Stimulated activated memory B cell treated with anti-CD40 and anti-IgM and Interleukin-4, amounts not matched to agents 10 μg/mL and 1 μg/mL and 100 μg/mL, for 72 hours (primary cell): ENCODE results near the gene PRSS12.
A peak's percentile ranks its signal among the peaks of the same experiment; 100 is the strongest.
"Not testable (repeated sequence)": the region's sequence is repeated elsewhere in the genome, so short reads cannot be mapped to it uniquely, and the experiment has no call there.

Experiments used
- ATAC-seq: fragments of 150-1000 bp; cut with Tn5 transposase; 2 replicates; pipeline ENCODE4 v1.10.0; 2021
- H3K27ac Mint-ChIP-seq: one replicate; pipeline ENCODE4 v1.8.0; 2022; ENCODE audit warnings: mild to moderate bottlenecking, mixed read lengths
- H3K27me3 Mint-ChIP-seq: one replicate; pipeline ENCODE4 v1.8.0; 2022; ENCODE audit warnings: mixed read lengths
- H3K36me3 Mint-ChIP-seq: one replicate; pipeline ENCODE4 v1.8.0; 2022; ENCODE audit warnings: mixed read lengths
- H3K4me1 Mint-ChIP-seq: one replicate; pipeline ENCODE4 v1.8.0; 2022; ENCODE audit warnings: mixed read lengths
- H3K4me3 Mint-ChIP-seq: one replicate; pipeline ENCODE4 v1.8.0; 2022; ENCODE audit warnings: mild to moderate bottlenecking, moderate library complexity, mixed read lengths
- H3K9me3 Mint-ChIP-seq: one replicate; pipeline ENCODE4 v1.8.0; 2022; ENCODE audit warnings: mixed read lengths

PRSS12 gene

GRCh38 chr4:118313098-118313497 lies 39.7 kb downstream of the PRSS12 start:
- H3K27me3 Mint-ChIP-seq = peaks cover 17% of the 10 kb centered on the region

GRCh38 chr4:118308306-118309030 lies 44.3 kb downstream of the PRSS12 start:
- Mint-ChIP-seq H3K9me3 (no peaks in the 10 kb centered on the region), H3K36me3 (no peaks in the 10 kb centered on the region), H3K27ac (no peak overlapping the region), H3K4me1 (no peaks in the 10 kb centered on the region), H3K4me3 (no peak overlapping the region), H3K27me3 (peaks cover 23% of the 10 kb centered on the region)
- no peak for ATAC-seq

More at GRCh38 chr4:118313098-118313497, 39.7 kb downstream of the PRSS12 start:
- no peaks in the 10 kb centered on the region for H3K36me3 Mint-ChIP-seq
- no peaks in the 10 kb centered on the region for H3K4me1 Mint-ChIP-seq
- ATAC-seq = no peak
- no peaks in the 10 kb centered on the region for H3K9me3 Mint-ChIP-seq
- no peak overlapping the region for H3K27ac Mint-ChIP-seq
- no peak overlapping the region for H3K4me3 Mint-ChIP-seq

GRCh38 chr4:118307643-118308042 lies 45.2 kb downstream of the PRSS12 start:
- peaks cover 23% of the 10 kb centered on the region for H3K27me3 Mint-ChIP-seq
- H3K36me3 Mint-ChIP-seq = no peaks in the 10 kb centered on the region
- no peaks in the 10 kb centered on the region for H3K4me1 Mint-ChIP-seq
- no peak overlapping the region for H3K4me3 Mint-ChIP-seq
- H3K9me3 Mint-ChIP-seq = no peaks in the 10 kb centered on the region
- no peak for ATAC-seq
- no peak overlapping the region for H3K27ac Mint-ChIP-seq

GRCh38 chr4:118299619-118300018 lies 53.2 kb downstream of the PRSS12 start:
- H3K27ac Mint-ChIP-seq, H3K9me3 Mint-ChIP-seq, ATAC-seq, H3K4me1 Mint-ChIP-seq, H3K27me3 Mint-ChIP-seq, H3K4me3 Mint-ChIP-seq, H3K36me3 Mint-ChIP-seq: not testable (repeated sequence)

- no peak for ATAC-seq
- no peaks in the 10 kb centered on the region for H3K27me3 Mint-ChIP-seq
- H3K4me1 Mint-ChIP-seq = no peaks in the 10 kb centered on the region
- H3K4me3 Mint-ChIP-seq = no peak overlapping the region
- no peaks in the 10 kb centered on the region for H3K9me3 Mint-ChIP-seq
- no peak overlapping the region for H3K27ac Mint-ChIP-seq
- no peaks in the 10 kb centered on the region for H3K36me3 Mint-ChIP-seq
Measured at GRCh38 chr4:118296729-118297128, 56.1 kb downstream of the PRSS12 start.

GRCh38 chr4:118290951-118291350 lies 61.9 kb downstream of the PRSS12 start:
- Mint-ChIP-seq H3K27ac (no peak overlapping the region), H3K27me3 (no peaks in the 10 kb centered on the region), H3K9me3 (no peaks in the 10 kb centered on the region), H3K36me3 (peaks cover 6% of the 10 kb centered on the region), H3K4me1 (no peaks in the 10 kb centered on the region), H3K4me3 (no peak overlapping the region)
- ATAC-seq = no peak

GRCh38 chr4:118289794-118290193 lies 63.0 kb downstream of the PRSS12 start:
- Mint-ChIP-seq H3K27me3 (no peaks in the 10 kb centered on the region), H3K4me1 (peaks cover 1% of the 10 kb centered on the region), H3K27ac (no peak overlapping the region), H3K9me3 (no peaks in the 10 kb centered on the region), H3K4me3 (no peak overlapping the region), H3K36me3 (peaks cover 7% of the 10 kb centered on the region)
- no peak for ATAC-seq

GRCh38 chr4:118287711-118288451 lies 64.9 kb downstream of the PRSS12 start:
- no peaks in the 10 kb centered on the region for H3K9me3 Mint-ChIP-seq
- H3K4me1 Mint-ChIP-seq = peaks cover 19% of the 10 kb centered on the region
- ATAC-seq = no peak
- H3K4me3 Mint-ChIP-seq = no peak overlapping the region
- no peak overlapping the region for H3K27ac Mint-ChIP-seq
- peaks cover 22% of the 10 kb centered on the region for H3K36me3 Mint-ChIP-seq
- H3K27me3 Mint-ChIP-seq = no peaks in the 10 kb centered on the region

GRCh38 chr4:118286685-118287084 lies 66.1 kb downstream of the PRSS12 start:
- Mint-ChIP-seq H3K36me3 (peaks cover 31% of the 10 kb centered on the region), H3K27me3 (no peaks in the 10 kb centered on the region), H3K27ac (no peak overlapping the region), H3K4me1 (peaks cover 28% of the 10 kb centered on the region), H3K4me3 (no peak overlapping the region), H3K9me3 (no peaks in the 10 kb centered on the region)
- ATAC-seq = no peak

- H3K27me3 Mint-ChIP-seq = no peaks in the 10 kb centered on the region
- no peaks in the 10 kb centered on the region for H3K9me3 Mint-ChIP-seq
- H3K4me3 Mint-ChIP-seq = no peak overlapping the region
- no peak for ATAC-seq
- peaks cover 39% of the 10 kb centered on the region for H3K36me3 Mint-ChIP-seq
- no peak overlapping the region for H3K27ac Mint-ChIP-seq
- H3K4me1 Mint-ChIP-seq = peaks cover 35% of the 10 kb centered on the region
Measured at GRCh38 chr4:118285931-118286330, 66.9 kb downstream of the PRSS12 start.

GRCh38 chr4:118284169-118284568 lies 68.6 kb downstream of the PRSS12 start:
- peak; percentile 81 for ATAC-seq
- H3K9me3 Mint-ChIP-seq = no peaks in the 10 kb centered on the region
- peaks cover 42% of the 10 kb centered on the region for H3K4me1 Mint-ChIP-seq
- no peaks in the 10 kb centered on the region for H3K27me3 Mint-ChIP-seq
- H3K36me3 Mint-ChIP-seq = peaks cover 51% of the 10 kb centered on the region
- H3K4me3 Mint-ChIP-seq = no peak overlapping the region
- no peak overlapping the region for H3K27ac Mint-ChIP-seq

GRCh38 chr4:118282692-118283091 lies 70.1 kb downstream of the PRSS12 start:
- peaks cover 53% of the 10 kb centered on the region for H3K36me3 Mint-ChIP-seq
- peaks cover 47% of the 10 kb centered on the region for H3K4me1 Mint-ChIP-seq

GRCh38 chr4:118281611-118282442 lies 71.0 kb downstream of the PRSS12 start:
- H3K27ac Mint-ChIP-seq = no peak overlapping the region
- peaks cover 53% of the 10 kb centered on the region for H3K36me3 Mint-ChIP-seq
- no peak for ATAC-seq
- no peaks in the 10 kb centered on the region for H3K9me3 Mint-ChIP-seq
- peak overlapping the region; percentile 45 for H3K4me3 Mint-ChIP-seq
- H3K27me3 Mint-ChIP-seq = no peaks in the 10 kb centered on the region
- H3K4me1 Mint-ChIP-seq = peaks cover 50% of the 10 kb centered on the region

More at GRCh38 chr4:118282692-118283091, 70.1 kb downstream of the PRSS12 start:
- Mint-ChIP-seq H3K27ac (peak overlapping the region; percentile 38), H3K27me3 (no peaks in the 10 kb centered on the region), H3K9me3 (no peaks in the 10 kb centered on the region), H3K4me3 (no peak overlapping the region)
- ATAC-seq = no peak

GRCh38 chr4:118280501-118281218 lies 72.1 kb downstream of the PRSS12 start:
- Mint-ChIP-seq H3K27ac (peak overlapping the region; percentile 68), H3K4me1 (peaks cover 50% of the 10 kb centered on the region), H3K4me3 (peak overlapping the region; percentile 55), H3K27me3 (no peaks in the 10 kb centered on the region), H3K36me3 (peaks cover 46% of the 10 kb centered on the region), H3K9me3 (no peaks in the 10 kb centered on the region)
- ATAC-seq = no peak
